ENCODE results near the gene CYCS. TPM values are rescaled to one million over a fixed set of nuclear protein-coding genes. Genes with fewer than 3 reads are reported as not detected.

CYCS gene
- polyA plus RNA-seq, 1 experiment: 74.1 TPM

GRCh38 chr7:25151773-25152172, 26.7 kb upstream of the CYCS start:
- Histone ChIP-seq H3K9me3 (ENCODE audit: control insufficient read depth, insufficient read depth, low read length) (no peaks in the 10 kb centered on the region), H3K27me3 (ENCODE audit: control insufficient read depth, insufficient read depth, low read length) (no peaks in the 10 kb centered on the region), H3K4me3 (ENCODE audit: low read depth, low read length) (no peak overlapping the region), H3K27ac (ENCODE audit: low read depth, low read length) (no peak overlapping the region)
- DNase-seq (ENCODE audit: low read depth, low spot score): no peak
- ChIA-PET CTCF (interaction anchor here (0.6 to 2.6 kb wide), 3 partner anchors 29 to 1968 kb away, joined by 4 to 13 read pairs (median 5); no protein-coding TSS in a partner anchor), POLR2A (no interaction called here)
- TF ChIP-seq CTCF (IDR thresholded peaks at IDR 0.05; ENCODE audit: low read depth, low read length): no peak

- Histone ChIP-seq H3K4me3 (ENCODE audit: low read depth, low read length) (no peak overlapping the region), H3K27ac (ENCODE audit: low read depth, low read length) (no peak overlapping the region), H3K27me3 (ENCODE audit: control insufficient read depth, insufficient read depth, low read length) (no peaks in the 10 kb centered on the region), H3K9me3 (ENCODE audit: control insufficient read depth, insufficient read depth, low read length) (no peaks in the 10 kb centered on the region)
- DNase-seq (ENCODE audit: low read depth, low spot score): no peak
- ChIA-PET POLR2A (no interaction called here), CTCF (interaction anchor here (2.4 to 2.6 kb wide), 3 partner anchors 10 to 51 kb away, joined by 13 to 21 read pairs (median 16); a partner anchor contains a TSS)
- no peak for TF ChIP-seq CTCF (IDR thresholded peaks at IDR 0.05; ENCODE audit: low read depth, low read length)
Observed at GRCh38 chr7:25149836-25150235, 24.8 kb upstream of the CYCS start.

- no peaks in the 10 kb centered on the region for H3K9me3 ChIP-seq (ENCODE audit: control insufficient read depth, insufficient read depth, low read length)
- CTCF ChIA-PET: interaction anchor here (1.1 to 2.5 kb wide), 3 partner anchors 11 to 32 kb away, joined by 4 to 21 read pairs (median 16); a partner anchor contains a TSS
- DNase-seq (ENCODE audit: low read depth, low spot score): no peak
- no peaks in the 10 kb centered on the region for H3K27me3 ChIP-seq (ENCODE audit: control insufficient read depth, insufficient read depth, low read length)
- no peak overlapping the region for H3K27ac ChIP-seq (ENCODE audit: low read depth, low read length)
- POLR2A ChIA-PET: no interaction called here
- no peak overlapping the region for H3K4me3 ChIP-seq (ENCODE audit: low read depth, low read length)
- no peak for TF ChIP-seq CTCF (IDR thresholded peaks at IDR 0.05; ENCODE audit: low read depth, low read length)
Observed at GRCh38 chr7:25148772-25149575, 23.9 kb upstream of the CYCS start.

GRCh38 chr7:25143763-25144162, 18.7 kb upstream of the CYCS start:
- DNase-seq (ENCODE audit: low read depth, low spot score): no peak
- H3K27ac ChIP-seq (ENCODE audit: low read depth, low read length): no peak overlapping the region
- TF ChIP-seq CTCF (IDR thresholded peaks at IDR 0.05; ENCODE audit: low read depth, low read length): no peak
- H3K4me3 ChIP-seq (ENCODE audit: low read depth, low read length): no peak overlapping the region
- H3K9me3 ChIP-seq (ENCODE audit: control insufficient read depth, insufficient read depth, low read length): no peaks in the 10 kb centered on the region
- no peaks in the 10 kb centered on the region for H3K27me3 ChIP-seq (ENCODE audit: control insufficient read depth, insufficient read depth, low read length)
- ChIA-PET POLR2A (no interaction called here), CTCF (no interaction called here)

- no peak overlapping the region for H3K27ac ChIP-seq (ENCODE audit: low read depth, low read length)
- H3K9me3 ChIP-seq (ENCODE audit: control insufficient read depth, insufficient read depth, low read length): no peaks in the 10 kb centered on the region
- DNase-seq (ENCODE audit: low read depth, low spot score): no peak
- POLR2A ChIA-PET: no interaction called here
- CTCF ChIA-PET: interaction anchor here (1.4 to 2.4 kb wide), 2 partner anchors 20 to 41 kb away, joined by 3 to 11 read pairs; a partner anchor contains a TSS
- H3K4me3 ChIP-seq (ENCODE audit: low read depth, low read length): no peak overlapping the region
- no peaks in the 10 kb centered on the region for H3K27me3 ChIP-seq (ENCODE audit: control insufficient read depth, insufficient read depth, low read length)
- no peak for TF ChIP-seq CTCF (IDR thresholded peaks at IDR 0.05; ENCODE audit: low read depth, low read length)
Observed at GRCh38 chr7:25139536-25139935, 14.5 kb upstream of the CYCS start.

Measured in AG04450 (cell line).